WERI-Rb-1 (cell line): ENCODE measurements around the gene RB1.

Experiments
- DNase-seq: peaks from one replicate; pipeline ENCODE4 v3.0.0-alpha.2; 2020
- H3K27ac ChIP-seq: fragments of 250-450 bp; sonication (Bioruptor Pico); 2 replicates; pipeline ENCODE4 v1.5.1; 2020; ENCODE audit warnings: mild to moderate bottlenecking, moderate library complexity
- H3K27me3 ChIP-seq: fragments of 250-450 bp; sonication (Bioruptor Pico); 2 replicates; pipeline ENCODE4 v1.5.1; 2021; ENCODE audit warnings: mild to moderate bottlenecking, low read depth, moderate library complexity; ENCODE audit not compliant: insufficient read depth, severe bottlenecking
- H3K36me3 ChIP-seq: fragments of 250-450 bp; sonication (Bioruptor Pico); 2 replicates; pipeline ENCODE4 v1.5.1; 2020; ENCODE audit warnings: mild to moderate bottlenecking, moderate library complexity
- H3K4me3 ChIP-seq: 2 replicates; pipeline ENCODE4 v1.5.1; 2011; ENCODE audit warnings: low read depth, mild to moderate bottlenecking, control low read depth, low read length
- H3K9me3 ChIP-seq: fragments of 250-450 bp; sonication (Bioruptor Pico); 2 replicates; pipeline ENCODE4 v1.5.1; 2021; ENCODE audit warnings: mild to moderate bottlenecking, moderate library complexity; ENCODE audit not compliant: severe bottlenecking
- TF ChIP-seq, protein P1 (sequence below): IDR thresholded peaks from 2 replicates; pipeline ENCODE4 v1.5.1; 2011; ENCODE audit warnings: low read depth, mild to moderate bottlenecking, control low read depth, inconsistent platforms, low read length

RB1 gene

DNA sequence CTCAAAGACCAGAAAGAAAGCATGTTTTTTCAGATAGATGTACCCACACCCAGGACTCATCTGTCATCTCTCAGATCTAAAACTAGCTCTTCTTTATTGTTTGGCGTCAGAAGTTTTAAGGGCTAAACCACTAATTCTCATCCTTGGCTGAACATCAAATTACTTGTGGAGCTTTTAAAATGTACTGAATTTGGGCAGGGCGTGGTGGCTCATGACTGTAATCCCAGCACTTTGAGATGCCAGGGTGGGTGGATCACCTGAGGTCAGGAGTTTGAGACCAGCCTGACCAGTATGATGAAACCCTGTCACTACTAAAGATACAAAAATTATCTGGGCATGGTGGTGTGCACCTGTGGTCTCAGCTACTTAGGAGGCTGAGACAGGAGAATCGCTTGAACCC lies 181.9 kb downstream of the RB1 start:
- Histone ChIP-seq H3K4me3 (no peak overlapping the region), H3K27me3 (no peaks in the 10 kb centered on the region), H3K27ac (no peak overlapping the region), H3K36me3 (no peaks in the 10 kb centered on the region), H3K9me3 (no peaks in the 10 kb centered on the region)
- DNase-seq, result no peak
- TF ChIP-seq, protein P1, sequence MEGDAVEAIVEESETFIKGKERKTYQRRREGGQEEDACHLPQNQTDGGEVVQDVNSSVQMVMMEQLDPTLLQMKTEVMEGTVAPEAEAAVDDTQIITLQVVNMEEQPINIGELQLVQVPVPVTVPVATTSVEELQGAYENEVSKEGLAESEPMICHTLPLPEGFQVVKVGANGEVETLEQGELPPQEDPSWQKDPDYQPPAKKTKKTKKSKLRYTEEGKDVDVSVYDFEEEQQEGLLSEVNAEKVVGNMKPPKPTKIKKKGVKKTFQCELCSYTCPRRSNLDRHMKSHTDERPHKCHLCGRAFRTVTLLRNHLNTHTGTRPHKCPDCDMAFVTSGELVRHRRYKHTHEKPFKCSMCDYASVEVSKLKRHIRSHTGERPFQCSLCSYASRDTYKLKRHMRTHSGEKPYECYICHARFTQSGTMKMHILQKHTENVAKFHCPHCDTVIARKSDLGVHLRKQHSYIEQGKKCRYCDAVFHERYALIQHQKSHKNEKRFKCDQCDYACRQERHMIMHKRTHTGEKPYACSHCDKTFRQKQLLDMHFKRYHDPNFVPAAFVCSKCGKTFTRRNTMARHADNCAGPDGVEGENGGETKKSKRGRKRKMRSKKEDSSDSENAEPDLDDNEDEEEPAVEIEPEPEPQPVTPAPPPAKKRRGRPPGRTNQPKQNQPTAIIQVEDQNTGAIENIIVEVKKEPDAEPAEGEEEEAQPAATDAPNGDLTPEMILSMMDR, result no peak

DNA sequence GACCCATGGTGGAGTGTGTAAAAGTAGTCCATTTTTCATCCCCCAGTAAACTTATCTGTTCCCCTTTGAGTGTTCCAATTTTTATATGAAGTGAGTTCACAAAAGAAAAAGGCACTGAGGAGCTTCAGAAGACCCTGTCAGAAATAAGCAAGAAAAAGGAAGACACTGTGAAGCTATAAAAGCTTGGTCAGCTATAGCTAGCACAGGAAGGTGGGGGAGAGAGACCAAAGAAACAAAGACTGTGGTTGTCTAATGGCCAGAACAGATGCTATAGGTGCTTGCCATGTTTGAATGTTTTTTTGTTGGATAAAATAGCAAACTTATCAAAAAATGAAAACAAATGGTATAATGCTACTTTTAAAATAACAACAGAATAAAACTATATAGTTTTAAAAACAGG lies 182.8 kb downstream of the RB1 start:
- Histone ChIP-seq H3K27ac (no peak overlapping the region), H3K4me3 (no peak overlapping the region), H3K36me3 (no peaks in the 10 kb centered on the region), H3K27me3 (no peaks in the 10 kb centered on the region), H3K9me3 (no peaks in the 10 kb centered on the region)
- DNase-seq, result no peak
- TF ChIP-seq, protein P1, result no peak

DNA sequence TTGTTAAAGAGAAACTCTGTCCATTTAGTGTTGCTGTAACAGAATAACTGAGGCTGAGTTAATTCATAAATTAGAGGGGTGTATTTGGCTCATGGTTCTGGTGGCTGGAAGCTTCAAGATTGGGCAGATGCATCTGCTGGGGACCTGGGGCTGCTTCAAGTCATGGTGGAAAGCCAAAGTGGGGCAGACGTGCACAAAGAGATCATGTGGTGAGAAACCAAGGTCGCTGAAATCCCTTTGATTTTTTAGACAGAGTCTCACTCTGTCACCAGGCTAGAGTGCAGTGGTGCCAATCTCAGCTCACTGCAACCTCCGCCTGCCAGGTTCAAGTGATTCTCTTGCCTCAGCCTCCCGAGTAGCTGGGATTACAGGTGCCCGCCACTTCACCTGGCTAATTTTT lies 183.3 kb downstream of the RB1 start:
- DNase-seq, result no peak
- H3K4me3 ChIP-seq, result no peak overlapping the region
- H3K27ac ChIP-seq, result no peak overlapping the region
- no peaks in the 10 kb centered on the region for H3K36me3 ChIP-seq
- TF ChIP-seq, protein P1, result no peak
- H3K9me3 ChIP-seq, result no peaks in the 10 kb centered on the region
- H3K27me3 ChIP-seq, result no peaks in the 10 kb centered on the region

DNA sequence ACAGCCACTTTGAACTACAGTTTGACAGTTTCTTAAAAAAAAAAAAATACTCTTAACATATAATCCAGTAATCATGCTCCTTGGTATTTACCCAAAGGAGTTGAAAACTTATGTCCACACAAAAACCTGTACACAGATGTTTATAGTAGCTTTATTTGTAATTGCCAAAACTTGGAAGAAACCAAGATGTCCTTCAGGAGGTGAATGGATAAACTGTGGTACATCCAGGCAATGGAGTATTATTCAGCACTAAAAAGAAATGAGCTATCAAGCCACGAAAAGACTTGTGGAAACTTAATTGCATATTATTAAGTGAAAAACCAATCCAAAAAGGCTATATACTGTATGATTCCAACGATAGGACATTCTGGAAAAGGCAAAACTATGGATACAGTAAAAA lies 184.4 kb downstream of the RB1 start:
- H3K36me3 ChIP-seq, result no peaks in the 10 kb centered on the region
- H3K27me3 ChIP-seq, result no peaks in the 10 kb centered on the region

DNA sequence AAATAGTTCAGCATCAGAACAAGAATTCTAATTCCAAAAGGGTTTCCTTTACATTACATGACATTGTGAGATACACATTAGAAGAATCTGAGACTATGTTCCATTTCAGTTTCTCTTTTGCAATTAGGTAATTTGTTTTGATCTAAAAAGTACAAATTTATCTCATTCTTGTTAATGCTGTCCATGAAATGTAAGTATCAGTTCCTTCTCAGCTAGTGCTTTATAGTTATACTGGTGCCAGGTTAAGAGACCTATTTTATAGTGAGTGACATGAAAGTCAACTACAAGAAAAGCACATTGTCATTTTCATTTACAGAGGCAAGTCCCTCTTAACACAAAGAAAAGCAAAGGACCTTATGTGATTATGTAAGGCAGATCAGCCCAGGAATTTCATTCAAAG lies 185.4 kb downstream of the RB1 start:
- no peak for DNase-seq
- no peaks in the 10 kb centered on the region for H3K9me3 ChIP-seq
- H3K36me3 ChIP-seq, result no peaks in the 10 kb centered on the region
- no peak overlapping the region for H3K4me3 ChIP-seq
- TF ChIP-seq, protein P1, result no peak
- no peaks in the 10 kb centered on the region for H3K27me3 ChIP-seq
- H3K27ac ChIP-seq, result no peak overlapping the region

More for the DNA sequence above, 184.4 kb downstream of the RB1 start:
- Histone ChIP-seq H3K27ac (no peak overlapping the region), H3K4me3 (no peak overlapping the region), H3K9me3 (no peaks in the 10 kb centered on the region)
- TF ChIP-seq, protein P1, result no peak
- no peak for DNase-seq

DNA sequence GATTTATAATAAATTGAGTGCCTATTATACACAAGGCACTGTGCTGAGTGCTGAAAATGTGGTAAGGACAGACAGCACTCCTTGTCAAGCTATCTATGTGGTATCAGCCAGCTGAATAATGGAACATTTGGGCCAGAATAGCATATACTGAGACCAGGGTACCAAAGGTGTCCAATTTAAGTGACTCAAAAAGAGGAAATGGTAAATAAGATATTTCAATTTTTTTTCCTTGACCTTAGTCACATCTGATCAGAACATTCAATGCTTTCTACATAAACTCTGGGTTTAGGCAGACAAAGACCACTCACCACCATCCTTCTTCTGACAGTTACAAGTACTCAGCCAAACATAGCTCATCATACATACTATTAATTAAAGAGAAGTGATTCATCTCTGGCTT lies 186.1 kb downstream of the RB1 start:
- Histone ChIP-seq H3K4me3 (no peak overlapping the region), H3K9me3 (no peaks in the 10 kb centered on the region), H3K36me3 (no peaks in the 10 kb centered on the region), H3K27me3 (no peaks in the 10 kb centered on the region), H3K27ac (no peak overlapping the region)
- DNase-seq, result no peak
- TF ChIP-seq, protein P1, result no peak
